K562 (cell line): ENCODE data around the gene SPTA1. TPM values are rescaled to one million over a fixed set of nuclear protein-coding genes. Genes with fewer than 3 reads are reported as not detected.
A peak's percentile ranks its signal among the peaks of the same experiment; 100 is the strongest.

Experiments
- ATAC-seq: fragments of 200-7000 bp; cut with Tn5 transposase; 3 replicates; pipeline ENCODE4 v1.9.1; 2020; ENCODE audit warnings: moderate library complexity
- BruUV-seq: library from RNA; stranded (reverse); fragments of 400-500 nt; replicated peaks from 2 replicates; lab custom pipeline; 2021; lab: Mats Ljungman, UMichigan
- CTCF ChIA-PET: fragments of 300-600 bp; formaldehyde crosslinking; extraction: SDS; loops from one replicate; lab custom pipeline; 2021; ENCODE audit warnings: low intra/inter-chr PET ratio; lab: Yijun Ruan, JAX
- POLR2A ChIA-PET: fragments of 300-600, 350-650 bp; sonication (Branson Sonifier 250); formaldehyde crosslinking; extraction: SDS; loops from one replicate; lab custom pipeline; 2021; ENCODE audit warnings: antibody characterized with exemption, inconsistent platforms; lab: Yijun Ruan, JAX
- DNase-seq, 4 experiments: peaks; one replicate each; pipeline versions ENCODE4 v3.0.0 to v3.0.0-alpha.2; 2011 to 2018; ENCODE audit warnings: low spot score in 3 of 4, mixed read lengths in 3 of 4; ENCODE audit errors: extremely low read depth in 1 of 4
- FAIRE-seq: peaks from 2 replicates; lab custom pipeline; 2011; peaks lifted over from hg19 to GRCh38; lab: Jason Lieb, UNC
- H2AFZ ChIP-seq: 2 replicates; pipeline ENCODE4 v1.6.0; 2011; ENCODE audit warnings: low read depth, low read length, control low read depth, inconsistent platforms
- H3K27ac ChIP-seq: fragments of 200-600 bp; 3 replicates; pipeline ENCODE4 v1.8.0; 2011; ENCODE audit warnings: low read depth, mild to moderate bottlenecking, control low read depth, inconsistent platforms, low read length, moderate library complexity, mixed read lengths; ENCODE audit errors: extremely low read depth
- H3K27me3 ChIP-seq, 2 experiments: fragments of 300-600 bp in 1 of 2; 2 replicates in 1 of 2; 3 replicates in 1 of 2; pipeline versions ENCODE4 v1.6.0 to v1.8.0; 2011; ENCODE audit warnings: inconsistent platforms in 2 of 2, low read length in 2 of 2, mild to moderate bottlenecking in 1 of 2, mixed read lengths in 1 of 2, moderate library complexity in 1 of 2; ENCODE audit not compliant: control insufficient read depth in 2 of 2, insufficient read depth in 2 of 2
- H3K36me3 ChIP-seq: fragments of 300-600 bp; 3 replicates; pipeline ENCODE4 v1.8.0; 2011; ENCODE audit warnings: mild to moderate bottlenecking, low read length, inconsistent platforms; ENCODE audit not compliant: control insufficient read depth, insufficient read depth
- H3K4me1 ChIP-seq, 2 experiments: fragments of 200-600 bp in 1 of 2; replicated peaks in 1 of 2; 2 replicates in 1 of 2; 3 replicates in 1 of 2; pipeline versions ENCODE4 v1.5.1 to v1.8.0; 2011; ENCODE audit warnings: inconsistent platforms in 2 of 2, low read length in 2 of 2, mild to moderate bottlenecking in 1 of 2, mixed read lengths in 1 of 2, moderate library complexity in 1 of 2; ENCODE audit not compliant: control insufficient read depth in 2 of 2, insufficient read depth in 2 of 2
- H3K4me2 ChIP-seq: 2 replicates; pipeline ENCODE4 v1.6.1; 2011; ENCODE audit warnings: low read length, control low read depth, inconsistent platforms, mixed read lengths; ENCODE audit not compliant: insufficient read depth
- H3K4me3 ChIP-seq: fragments of 200-600 bp; sonication (generic), shearing (Covaris generic); 2 replicates; pipeline ENCODE4 v1.5.1; 2016; ENCODE audit warnings: control low read depth, inconsistent platforms
- H3K79me2 ChIP-seq: fragments of 200-600 bp; 3 replicates; pipeline ENCODE4 v1.8.0; 2011; ENCODE audit warnings: low read length, inconsistent platforms; ENCODE audit not compliant: control insufficient read depth, insufficient read depth
- H3K9ac ChIP-seq, 2 experiments: 2 replicates each; pipeline versions ENCODE4 v1.6.0 to v1.6.1; 2011; ENCODE audit warnings: low read depth in 2 of 2, low read length in 2 of 2, control low read depth in 1 of 2, inconsistent platforms in 1 of 2, mild to moderate bottlenecking in 1 of 2, mixed read lengths in 1 of 2; ENCODE audit not compliant: insufficient read depth in 1 of 2
- H3K9me1 ChIP-seq: one replicate; pipeline ENCODE4 v1.6.0; 2011; ENCODE audit warnings: inconsistent platforms, mild to moderate bottlenecking, low read length, moderate library complexity; ENCODE audit not compliant: control insufficient read depth, insufficient read depth
- H3K9me3 ChIP-seq: replicated peaks from 2 replicates; pipeline ENCODE4 v1.5.1; 2011; ENCODE audit warnings: low read depth, low read length, inconsistent platforms; ENCODE audit not compliant: control insufficient read depth, insufficient read depth
- H4K20me1 ChIP-seq: replicated peaks from 2 replicates; pipeline ENCODE4 v1.6.1; 2011; ENCODE audit warnings: low read length, inconsistent platforms, mixed read lengths; ENCODE audit not compliant: control insufficient read depth, insufficient read depth
- HNRNPH1 ChIP-seq: fragments of 200-400 bp; formaldehyde crosslinking; optimal IDR thresholded peaks from 2 replicates; pipeline ENCODE3; 2017; ENCODE audit warnings: low read depth, mild to moderate bottlenecking, low read length, moderate library complexity
- MIER1 ChIP-seq: fragments of 450-650 bp; IDR thresholded peaks from 2 replicates; pipeline ENCODE4 v1.6.1; 2016; ENCODE audit warnings: antibody characterized with exemption, mild to moderate bottlenecking, low read depth
- MYC ChIP-seq, 2 experiments: fragments of 250-450 bp in 1 of 2; sonication (Bioruptor Pico) in 1 of 2; IDR thresholded peaks; 2 replicates each; pipeline versions ENCODE4 v1.5.1 to v1.6.1; 2012 to 2021; ENCODE audit warnings: low read depth in 2 of 2, borderline replicate concordance in 1 of 2, improper control_type of control experiment in 1 of 2, low read length in 1 of 2, mild to moderate bottlenecking in 1 of 2, moderate library complexity in 1 of 2
- NFIC ChIP-seq: fragments of 450-650 bp; IDR thresholded peaks from 2 replicates; pipeline ENCODE4 v1.6.1; 2017; ENCODE audit warnings: mild to moderate bottlenecking, inconsistent platforms
- SREBF2 ChIP-seq: sonication (generic); formaldehyde crosslinking; IDR thresholded peaks from 2 replicates; pipeline ENCODE4 v1.4.0; 2020; ENCODE audit warnings: mild to moderate bottlenecking, missing genetic modification reagents
- WGBS: fragments of 100-300 bp; shearing (Covaris generic); methylation state at CpG from one replicate; pipeline ENCODE4 v1.1.6; 2016; ENCODE audit warnings: low coverage, mixed read lengths; ENCODE audit not compliant: insufficient coverage; ENCODE audit errors: missing lambda C conversion rate; 5-methylcytosine and 5-hydroxymethylcytosine counted together
- in situ Hi-C: fragments of 300-500 bp; cut with MboI; formaldehyde crosslinking; loops from 4 replicates; pipeline ENCODE4 v1.15.0; 2018; ENCODE audit warnings: inconsistent platforms, mixed read lengths
- intact Hi-C: fragments of 100-400 bp; cut with micrococcal nuclease; formaldehyde crosslinking; loops from 2 replicates; pipeline ENCODE4 v1.14.2; 2022
- polyA plus RNA-seq, 8 experiments: library from polyadenylated mRNA; depleted of rRNA in 4 of 8; stranded (reverse) in 5 of 8; unstranded in 3 of 8; fragments of >200 nt; fragmentation: Nextera tagmentation in 2 of 8; fragmentation: Illumina TruSeq in 1 of 8; extraction: Ambion mirVana in 2 of 8; extraction: Trizol in 1 of 8; gene quantifications; 2 replicates each; pipeline versions ENCODE4 v1.2.1 to v1.2.3, GENCODE V29; 2011 to 2014; ENCODE audit warnings: inconsistent platforms in 1 of 8, missing spikeins in 1 of 8
- total RNA-seq, 7 experiments: library from RNA; depleted of rRNA in 6 of 7; stranded (reverse); fragments of >200 nt in 6 of 7; fragmentation: Illumina TruSeq in 2 of 7; extraction: Trizol in 2 of 7; gene quantifications; 2 replicates each; pipeline versions ENCODE4 v1.2.1 to v1.2.3, GENCODE V29; 2011 to 2021; ENCODE audit warnings: low replicate concordance in 1 of 7

SPTA1 gene
- total and polyA plus RNA-seq, 9 of the 15 experiments (the other 6 are each of a cell fraction or from before 2014, with no cell fraction given), result 11.0 to 62.1 (median 45.9) TPM

DNA sequence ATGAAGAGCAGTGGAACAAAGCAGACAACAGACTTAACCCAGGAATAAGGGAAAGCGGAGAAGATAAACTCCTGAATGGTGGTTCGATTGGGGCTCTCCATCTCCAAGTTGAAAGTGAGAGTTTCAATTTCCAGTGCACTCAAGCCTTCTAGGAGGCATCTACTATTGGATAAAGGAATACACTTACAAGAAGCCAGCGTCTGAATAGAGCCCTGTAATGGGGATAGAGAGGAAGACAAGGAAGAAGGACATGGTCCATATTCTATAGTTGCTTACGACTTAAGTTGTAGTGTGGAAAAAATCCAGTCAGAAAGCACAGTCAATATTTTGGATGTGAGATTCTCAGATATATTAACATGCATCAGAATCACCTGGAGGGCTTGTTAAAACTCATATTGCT, 14.0 kb upstream of the SPTA1 start, which contains the start of gene OR6K2:
OR6K2 (minus strand) TSS at position 101 of the 400 bp plus-strand sequence; CDS start at position 101, 0 bp downstream.
- Histone ChIP-seq H3K27me3 (no peaks in the 10 kb centered on the region), H3K4me1 (no peaks in the 10 kb centered on the region; a peak in 1 of 5 replicates), H3K4me2 (no peak within 1 kb of the TSS), H4K20me1 (no peaks in the 10 kb centered on the region), H3K79me2 (no peaks in the 10 kb centered on the region), H2AFZ (peak within 1 kb of the TSS; percentile 61), H3K36me3 (no peaks in the 10 kb centered on the region), H3K9me1 (no peaks in the 10 kb centered on the region), H3K4me3 (no peak within 1 kb of the TSS), H3K27ac (no peak within 1 kb of the TSS), H3K9me3 (no peaks in the 10 kb centered on the region), H3K9ac (no peak within 1 kb of the TSS)
- ATAC-seq, result peak; percentile 37; the same call in 1 of the 3 replicates
- ChIA-PET POLR2A (no interaction called here), CTCF (no interaction called here)
- TF ChIP-seq SREBF2 (CRISPR knock-in tag) (no peak), MIER1 (no peak), MYC (IDR thresholded peaks at IDR 0.05; ENCODE audit: low read depth, low read length) (no peak), MYC (CRISPR knock-in tag; IDR thresholded peaks at IDR 0.05; ENCODE audit: borderline replicate concordance, low read depth) (no peak)
- no peak for FAIRE-seq
- in situ Hi-C loops (no loop called here), intact Hi-C loops (no loop called here)
- no TSS peak for BruUV-seq
- no peak for DNase-seq
- WGBS, result 59% methylated on average over 4 of the region's 4 CpGs

DNA sequence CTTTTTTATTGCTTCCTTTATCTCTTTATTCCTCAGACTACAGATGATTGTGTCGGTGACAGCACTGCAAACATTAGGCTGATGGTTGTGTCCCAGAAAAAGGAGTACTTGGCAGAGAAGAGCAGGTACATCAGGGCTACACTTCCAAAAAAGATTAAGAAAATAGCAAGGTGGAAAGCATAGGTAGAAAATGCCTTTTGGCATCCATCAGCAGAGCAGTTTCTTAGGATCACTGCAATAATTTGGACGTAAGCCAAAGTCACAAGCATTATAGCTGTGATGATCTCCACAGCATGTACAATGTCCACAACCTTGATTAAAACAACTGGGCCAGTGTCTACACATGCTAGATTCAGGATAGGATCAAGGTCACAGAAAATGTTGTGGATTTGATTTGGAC, 8.1 kb upstream of the SPTA1 start:
- ChIA-PET POLR2A (interaction anchor here (1.9 kb wide), 1 partner anchor 8 kb away, joined by 11 read pairs; the partner anchor contains the start of gene SPTA1), CTCF (no interaction called here)
- Histone ChIP-seq H3K4me3 (no peak overlapping the region), H3K4me2 (no peak overlapping the region), H3K36me3 (no peaks in the 10 kb centered on the region), H3K4me1 (peaks cover 5 to 11% of the 10 kb centered on the region in 2 experiments; a peak in 4 of 5 replicates), H4K20me1 (no peaks in the 10 kb centered on the region), H2AFZ (peak overlapping the region; percentile 67), H3K9ac (no peak overlapping the region), H3K9me1 (no peaks in the 10 kb centered on the region), H3K27me3 (no peaks in the 10 kb centered on the region), H3K27ac (no peak overlapping the region), H3K79me2 (no peaks in the 10 kb centered on the region), H3K9me3 (no peaks in the 10 kb centered on the region)
- no peak for TF ChIP-seq HNRNPH1
- TF ChIP-seq NFIC, result peak; percentile 73
- intact Hi-C loops (no loop called here), in situ Hi-C loops (no loop called here)
- ATAC-seq (no peak), DNase-seq (no peak), FAIRE-seq (no peak)
- 57% methylated on average over 2 of the region's 2 CpGs for WGBS
- BruUV-seq, result no TSS peak
